HepG2 (cell line): ENCODE results near the gene TUBB3. TPM values are rescaled to one million over a fixed set of nuclear protein-coding genes. Genes with fewer than 3 reads are reported as not detected.

Experiments
- BRD4 ChIP-seq: sonication (generic); formaldehyde crosslinking; IDR thresholded peaks from 2 replicates; pipeline ENCODE4 v1.4.0; 2020; ENCODE audit warnings: missing genetic modification reagents
- CC2D1A ChIP-seq: sonication (generic); formaldehyde crosslinking; IDR thresholded peaks from 2 replicates; pipeline ENCODE4 v1.8.1; 2023; ENCODE audit warnings: mild to moderate bottlenecking, missing genetic modification reagents
- EEA1 ChIP-seq: sonication (generic); formaldehyde crosslinking; IDR thresholded peaks from 2 replicates; pipeline ENCODE4 v1.5.1; 2020; ENCODE audit warnings: mild to moderate bottlenecking, missing genetic modification reagents, borderline replicate concordance
- FOXA1 ChIP-seq, 2 experiments: fragments of 450-650 bp in 1 of 2; sonication (generic) in 1 of 2; formaldehyde crosslinking in 1 of 2; IDR thresholded peaks; 2 replicates each; pipeline versions ENCODE4 v1.4.0 to v1.6.1; 2016 to 2020; ENCODE audit warnings: missing genetic modification reagents in 1 of 2
- GABPB1 ChIP-seq: IDR thresholded peaks from 2 replicates; pipeline ENCODE4 v1.6.1; 2016; ENCODE audit warnings: mild to moderate bottlenecking, missing genetic modification reagents, moderate library complexity, missing compliant biosample characterization
- GLI4 ChIP-seq: sonication (generic); formaldehyde crosslinking; IDR thresholded peaks from 2 replicates; pipeline ENCODE4 v1.5.1; 2020; ENCODE audit warnings: missing genetic modification reagents, mild to moderate bottlenecking, moderate library complexity, borderline replicate concordance
- HCFC1 ChIP-seq: fragments of 150-350 bp; IDR thresholded peaks from 2 replicates; pipeline ENCODE4 v1.6.1; 2014; ENCODE audit warnings: low read depth, low read length
- MYC ChIP-seq: sonication (generic); formaldehyde crosslinking; IDR thresholded peaks from 2 replicates; pipeline ENCODE4 v1.9.0; 2021; ENCODE audit warnings: missing genetic modification reagents, borderline replicate concordance
- NFE2 ChIP-seq: sonication (generic); formaldehyde crosslinking; IDR thresholded peaks from 2 replicates; pipeline ENCODE4 v1.4.0; 2020; ENCODE audit warnings: missing genetic modification reagents
- PPARG ChIP-seq: conservative IDR thresholded peaks from 2 replicates; pipeline ENCODE4 v1.6.1; 2016; ENCODE audit warnings: missing biosample characterization, missing genetic modification reagents
- SATB2 ChIP-seq: sonication (generic); formaldehyde crosslinking; IDR thresholded peaks from 2 replicates; pipeline ENCODE4 v1.5.0; 2020; ENCODE audit warnings: missing genetic modification reagents
- SNAI1 ChIP-seq: sonication (generic); formaldehyde crosslinking; IDR thresholded peaks from 2 replicates; pipeline ENCODE4 v1.5.0; 2020; ENCODE audit warnings: mild to moderate bottlenecking, missing genetic modification reagents, borderline replicate concordance
- SPEN ChIP-seq: sonication (generic); formaldehyde crosslinking; IDR thresholded peaks from 2 replicates; pipeline ENCODE4 v1.5.1; 2020; ENCODE audit warnings: low read depth, mild to moderate bottlenecking, missing genetic modification reagents
- TBX3 ChIP-seq: fragments of 450-650 bp; IDR thresholded peaks from 2 replicates; pipeline ENCODE4 v1.6.1; 2017; ENCODE audit warnings: antibody characterized with exemption, mild to moderate bottlenecking, inconsistent platforms, borderline replicate concordance
- THAP11 ChIP-seq: IDR thresholded peaks from 2 replicates; pipeline ENCODE4 v1.6.1; 2016; ENCODE audit warnings: missing biosample characterization, missing genetic modification reagents
- ZFP82 ChIP-seq: sonication (generic); formaldehyde crosslinking; IDR thresholded peaks from 2 replicates; pipeline ENCODE4 v1.5.1; 2020; ENCODE audit warnings: mild to moderate bottlenecking, missing genetic modification reagents, borderline replicate concordance
- ZNF10 ChIP-seq: sonication (generic); formaldehyde crosslinking; IDR thresholded peaks from 2 replicates; pipeline ENCODE4 v1.4.0; 2020; ENCODE audit warnings: mild to moderate bottlenecking, low read depth, missing genetic modification reagents, borderline replicate concordance
- ZNF343 ChIP-seq: sonication (generic); formaldehyde crosslinking; IDR thresholded peaks from 2 replicates; pipeline ENCODE4 v1.4.0; 2020; ENCODE audit warnings: mild to moderate bottlenecking, missing genetic modification reagents
- ZNF557 ChIP-seq: sonication (generic); formaldehyde crosslinking; IDR thresholded peaks from 2 replicates; pipeline ENCODE4 v1.4.0; 2020; ENCODE audit warnings: missing genetic modification reagents
- ZNF563 ChIP-seq: sonication (generic); formaldehyde crosslinking; IDR thresholded peaks from 2 replicates; pipeline ENCODE4 v1.8.0; 2022; ENCODE audit warnings: mild to moderate bottlenecking, moderate library complexity, missing genetic modification reagents
- ZNF572 ChIP-seq: sonication (generic); formaldehyde crosslinking; IDR thresholded peaks from 2 replicates; pipeline ENCODE4 v1.5.1; 2020; ENCODE audit warnings: mild to moderate bottlenecking, missing genetic modification reagents
- polyA plus RNA-seq, 8 experiments: library from polyadenylated mRNA; depleted of rRNA in 3 of 8; stranded (reverse) in 7 of 8; unstranded in 1 of 8; fragments of >200 nt; fragmentation: Illumina TruSeq in 4 of 8; extraction: Trizol in 4 of 8; gene quantifications; 2 replicates each; pipeline versions ENCODE4 v1.2.1 to v1.2.3, GENCODE V29; 2011 to 2016; ENCODE audit warnings: low read depth in 4 of 8, missing spikeins in 1 of 8, mixed read lengths in 1 of 8; ENCODE audit not compliant: insufficient read depth in 1 of 8
- total RNA-seq, 5 experiments: library from RNA; depleted of rRNA; stranded (reverse); fragments of >200 nt; fragmentation: Illumina TruSeq; extraction: Trizol; gene quantifications; 2 replicates each; pipeline ENCODE4 v1.2.3, GENCODE V29; 2016; ENCODE audit warnings: low read depth in 1 of 5
- TF ChIP-seq, protein P1 (sequence below), 2 experiments: sonication (generic) in 1 of 2; formaldehyde crosslinking in 1 of 2; IDR thresholded peaks; 2 replicates each; pipeline versions ENCODE4 v1.5.1 to v1.6.1; 2011 to 2020; ENCODE audit warnings: borderline replicate concordance in 1 of 2, low read depth in 1 of 2, low read length in 1 of 2, mild to moderate bottlenecking in 1 of 2, missing genetic modification reagents in 1 of 2, moderate library complexity in 1 of 2
- TF ChIP-seq, protein P2 (sequence below): sonication (generic); formaldehyde crosslinking; IDR thresholded peaks from 2 replicates; pipeline ENCODE4 v1.4.0; 2020; ENCODE audit warnings: missing genetic modification reagents, borderline replicate concordance

Gene TUBB3
- total and polyA plus RNA-seq, 2 of the 13 experiments (the other 11 are each of a cell fraction or from before 2014, with no cell fraction given): 110 to 185 TPM

DNA sequence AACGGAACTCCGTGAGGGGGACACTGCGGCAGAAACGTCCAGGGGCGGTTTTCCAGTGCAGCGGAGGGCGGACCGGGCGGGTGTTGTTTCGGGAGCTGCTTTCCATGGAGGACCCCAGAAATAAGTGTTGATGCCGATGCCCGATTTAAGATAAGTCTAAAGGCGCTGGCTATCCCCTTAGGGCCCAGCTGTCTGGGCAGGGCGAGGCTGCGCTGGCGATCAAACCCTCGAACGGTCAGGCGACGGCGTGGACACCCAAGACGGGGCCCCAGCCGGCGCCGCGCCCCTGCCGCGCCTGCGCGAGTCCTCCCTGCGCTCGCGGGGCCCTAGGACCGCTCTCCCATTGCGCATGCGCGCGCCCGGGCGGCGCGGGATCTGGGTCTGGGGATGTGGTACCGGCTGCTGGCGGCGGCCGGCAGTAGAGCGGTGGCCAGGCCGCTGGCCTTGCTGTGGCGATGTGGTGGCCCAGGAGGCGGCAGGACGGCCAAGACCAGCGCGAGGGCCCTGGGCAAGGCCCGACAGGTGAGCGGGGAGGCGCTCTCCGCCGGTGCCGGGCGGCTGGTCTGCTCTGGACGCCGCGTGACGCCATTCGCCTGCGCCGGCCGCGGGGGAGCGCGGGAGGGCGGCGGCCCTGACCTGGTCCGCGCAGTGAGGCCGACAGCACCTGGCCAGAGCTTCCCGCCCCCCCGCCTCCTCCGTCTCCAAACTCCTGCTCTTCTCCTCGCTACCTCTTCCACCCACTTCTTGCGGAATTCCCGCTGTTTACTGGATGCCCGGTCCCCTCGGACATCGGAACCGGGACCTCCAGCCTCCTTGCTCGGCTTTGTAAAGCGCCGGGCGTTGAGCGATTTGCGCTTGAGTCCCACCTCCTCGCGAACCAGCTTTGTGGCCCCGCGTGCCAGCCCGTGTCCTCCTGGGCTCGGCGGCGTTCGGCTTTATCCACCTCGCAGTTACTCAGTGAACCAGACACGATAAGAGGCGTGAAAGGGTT, 49.4 kb downstream of the TUBB3 start (continued):
- TF ChIP-seq ZFP82 (CRISPR knock-in tag): no peak
- TF ChIP-seq, protein P1, sequence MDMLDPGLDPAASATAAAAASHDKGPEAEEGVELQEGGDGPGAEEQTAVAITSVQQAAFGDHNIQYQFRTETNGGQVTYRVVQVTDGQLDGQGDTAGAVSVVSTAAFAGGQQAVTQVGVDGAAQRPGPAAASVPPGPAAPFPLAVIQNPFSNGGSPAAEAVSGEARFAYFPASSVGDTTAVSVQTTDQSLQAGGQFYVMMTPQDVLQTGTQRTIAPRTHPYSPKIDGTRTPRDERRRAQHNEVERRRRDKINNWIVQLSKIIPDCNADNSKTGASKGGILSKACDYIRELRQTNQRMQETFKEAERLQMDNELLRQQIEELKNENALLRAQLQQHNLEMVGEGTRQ (IDR thresholded peaks at IDR 0.05; ENCODE audit: low read depth, low read length): no peak
- TF ChIP-seq, protein P1 (CRISPR knock-in tag; IDR thresholded peaks at IDR 0.05; ENCODE audit: borderline replicate concordance): no peak
- peak; percentile 67; the same call in 1 of the 2 replicates for TF ChIP-seq SNAI1 (CRISPR knock-in tag)
- TF ChIP-seq ZNF10: no peak
- TF ChIP-seq NFE2: no peak
- peak; percentile 87 for TF ChIP-seq GABPB1
- TF ChIP-seq FOXA1 (IDR thresholded peaks at IDR 0.05): no peak
- TF ChIP-seq FOXA1 (CRISPR knock-in tag; IDR thresholded peaks at IDR 0.05): no peak
- peak; percentile 93 for TF ChIP-seq THAP11 (CRISPR knock-in tag)
- TF ChIP-seq ZNF343 (CRISPR knock-in tag): peak; percentile 98
- TF ChIP-seq SPEN (CRISPR knock-in tag): peak; percentile 99
- peak; percentile 88 for TF ChIP-seq GLI4 (CRISPR knock-in tag)
- TF ChIP-seq, protein P2, sequence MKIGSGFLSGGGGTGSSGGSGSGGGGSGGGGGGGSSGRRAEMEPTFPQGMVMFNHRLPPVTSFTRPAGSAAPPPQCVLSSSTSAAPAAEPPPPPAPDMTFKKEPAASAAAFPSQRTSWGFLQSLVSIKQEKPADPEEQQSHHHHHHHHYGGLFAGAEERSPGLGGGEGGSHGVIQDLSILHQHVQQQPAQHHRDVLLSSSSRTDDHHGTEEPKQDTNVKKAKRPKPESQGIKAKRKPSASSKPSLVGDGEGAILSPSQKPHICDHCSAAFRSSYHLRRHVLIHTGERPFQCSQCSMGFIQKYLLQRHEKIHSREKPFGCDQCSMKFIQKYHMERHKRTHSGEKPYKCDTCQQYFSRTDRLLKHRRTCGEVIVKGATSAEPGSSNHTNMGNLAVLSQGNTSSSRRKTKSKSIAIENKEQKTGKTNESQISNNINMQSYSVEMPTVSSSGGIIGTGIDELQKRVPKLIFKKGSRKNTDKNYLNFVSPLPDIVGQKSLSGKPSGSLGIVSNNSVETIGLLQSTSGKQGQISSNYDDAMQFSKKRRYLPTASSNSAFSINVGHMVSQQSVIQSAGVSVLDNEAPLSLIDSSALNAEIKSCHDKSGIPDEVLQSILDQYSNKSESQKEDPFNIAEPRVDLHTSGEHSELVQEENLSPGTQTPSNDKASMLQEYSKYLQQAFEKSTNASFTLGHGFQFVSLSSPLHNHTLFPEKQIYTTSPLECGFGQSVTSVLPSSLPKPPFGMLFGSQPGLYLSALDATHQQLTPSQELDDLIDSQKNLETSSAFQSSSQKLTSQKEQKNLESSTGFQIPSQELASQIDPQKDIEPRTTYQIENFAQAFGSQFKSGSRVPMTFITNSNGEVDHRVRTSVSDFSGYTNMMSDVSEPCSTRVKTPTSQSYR (CRISPR knock-in tag): peak; percentile 34; the same call in 1 of the 2 replicates
- TF ChIP-seq HCFC1: peak; percentile 63
- TF ChIP-seq SATB2: peak; percentile 94; the same call in 1 of the 2 replicates
- peak; percentile 49; the same call in 1 of the 2 replicates for TF ChIP-seq PPARG
- TF ChIP-seq CC2D1A: no peak
- TF ChIP-seq ZNF557 (CRISPR knock-in tag): peak; percentile 53; the same call in 1 of the 2 replicates
- TF ChIP-seq ZNF563 (CRISPR knock-in tag): peak; percentile 66
- TF ChIP-seq EEA1: peak; percentile 98; the same call in 1 of the 2 replicates
- peak; percentile 97 for TF ChIP-seq MYC (CRISPR knock-in tag)
- TF ChIP-seq TBX3: no peak
- TF ChIP-seq BRD4 (CRISPR knock-in tag): peak; percentile 90
- peak; percentile 89; the same call in 1 of the 2 replicates for TF ChIP-seq ZNF572 (CRISPR knock-in tag)
